OCI-LY3 (cell line): ENCODE data around the gene TANGO6.

Source experiments
- H2AFZ ChIP-seq: fragments of 200-600, 300-600 bp; shearing (Covaris generic); 2 replicates; pipeline ENCODE4 v1.6.0; 2014; ENCODE audit warnings: antibody characterized with exemption, low read depth, low read length
- H3K27ac ChIP-seq: fragments of 200-600, 300-600 bp; sonication (generic); 2 replicates; pipeline ENCODE4 v1.5.1; 2014; ENCODE audit warnings: mild to moderate bottlenecking, low read length, moderate library complexity, mixed read lengths
- H3K27me3 ChIP-seq: fragments of 200-600, 300-600 bp; sonication (generic); 2 replicates; pipeline ENCODE4 v1.6.1; 2014; ENCODE audit warnings: low read depth, low read length, mixed read lengths
- H3K36me3 ChIP-seq: fragments of 200-600, 300-600 bp; sonication (generic); replicated peaks from 2 replicates; pipeline ENCODE3; 2014; ENCODE audit warnings: low read depth, low read length, mixed read lengths
- H3K4me1 ChIP-seq: fragments of 300-600, 200-600 bp; sonication (generic); 2 replicates; pipeline ENCODE4 v1.6.1; 2014; ENCODE audit warnings: low read length, mixed read lengths
- H3K4me2 ChIP-seq: fragments of 200-600, 300-600 bp; sonication (generic); 2 replicates; pipeline ENCODE4 v1.6.1; 2014; ENCODE audit warnings: low read length, mixed read lengths
- H3K4me3 ChIP-seq: fragments of 300-600, 200-600 bp; sonication (generic); 2 replicates; pipeline ENCODE4 v1.5.1; 2014; ENCODE audit warnings: antibody characterized with exemption, mild to moderate bottlenecking, low read length, moderate library complexity
- H3K79me2 ChIP-seq: fragments of 300-600, 200-600 bp; shearing (Covaris generic); 2 replicates; pipeline ENCODE4 v1.6.1; 2014; ENCODE audit warnings: mild to moderate bottlenecking, low read length, mixed read lengths
- H3K9ac ChIP-seq: fragments of 300-600, 200-600 bp; shearing (Covaris generic); 2 replicates; pipeline ENCODE4 v1.6.0; 2014; ENCODE audit warnings: mild to moderate bottlenecking, low read length, moderate library complexity
- H3K9me3 ChIP-seq: fragments of 200-600, 300-600 bp; shearing (Covaris generic); 2 replicates; pipeline ENCODE4 v1.6.1; 2014; ENCODE audit warnings: low read length, mixed read lengths; ENCODE audit not compliant: insufficient read depth
- H4K20me1 ChIP-seq: fragments of 200-600, 300-600 bp; sonication (generic); 2 replicates; pipeline ENCODE4 v1.6.1; 2016; ENCODE audit warnings: low read length, mixed read lengths; ENCODE audit not compliant: insufficient read depth
- CTCF ChIP-seq: fragments of 200-600, 300-600 bp; sonication (generic); IDR thresholded peaks from 2 replicates; pipeline ENCODE4 v1.5.1; 2014; ENCODE audit warnings: antibody characterized with exemption, low read length, low read depth
- EZH2phosphoT487 ChIP-seq: fragments of 200-600 bp; shearing (Covaris generic); IDR thresholded peaks from 2 replicates; pipeline ENCODE4 v1.6.1; 2018; ENCODE audit warnings: antibody characterized with exemption, mixed run types, low read depth

The TANGO6 gene

DNA sequence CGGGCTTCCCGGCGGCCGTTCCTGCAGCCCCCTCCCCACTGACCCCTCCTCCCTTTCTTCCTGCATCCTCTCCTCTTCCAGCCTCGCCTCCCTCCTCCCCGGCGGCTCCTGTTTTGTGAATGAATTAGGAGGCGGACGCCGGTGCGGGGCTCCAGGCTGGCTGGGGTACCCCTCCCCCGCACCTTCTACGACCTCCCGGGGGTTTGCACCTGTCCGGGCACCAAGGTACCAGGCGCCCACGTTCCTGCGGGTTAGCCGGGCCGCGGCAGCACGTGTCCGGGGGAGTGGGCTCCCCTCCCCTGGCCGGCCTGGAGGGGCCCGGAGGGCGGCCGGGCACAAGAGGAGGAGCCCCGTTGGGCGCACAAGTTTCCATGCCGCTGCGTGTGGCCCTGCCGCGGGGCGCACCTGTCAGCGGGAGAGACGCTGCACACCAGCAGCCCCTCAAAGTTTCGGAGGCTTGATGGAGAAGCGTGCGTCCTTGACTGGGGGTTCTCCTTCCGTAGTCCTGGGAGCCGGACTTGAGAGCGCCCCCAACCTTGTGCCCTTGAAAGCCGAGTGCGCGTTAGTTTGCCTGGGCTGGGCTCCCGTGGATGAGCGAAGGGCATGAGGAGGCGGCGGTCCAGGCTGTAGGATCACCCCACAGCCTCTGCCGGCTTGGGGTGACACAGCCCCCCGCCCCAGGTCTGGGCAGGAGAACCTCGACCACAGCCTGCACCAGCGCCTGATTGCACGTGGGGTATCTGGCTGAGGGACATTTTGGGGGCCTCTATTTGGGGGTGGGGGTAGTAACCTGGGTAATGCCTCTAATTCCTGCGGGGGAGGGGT lies 263.4 kb downstream of the TANGO6 start:
- H3K9ac ChIP-seq: peak overlapping the region; percentile 56
- H2AFZ ChIP-seq: no peak overlapping the region
- H3K4me2 ChIP-seq: peak overlapping the region; percentile 97
- peak overlapping the region; percentile 76 for H3K4me3 ChIP-seq
- no peaks in the 10 kb centered on the region for H4K20me1 ChIP-seq
- no peak overlapping the region for H3K27ac ChIP-seq
- peaks cover 3% of the 10 kb centered on the region for H3K36me3 ChIP-seq
- H3K27me3 ChIP-seq: no peaks in the 10 kb centered on the region
- H3K9me3 ChIP-seq: no peaks in the 10 kb centered on the region
- TF ChIP-seq EZH2phosphoT487 (no peak), CTCF (no peak)
- no peaks in the 10 kb centered on the region for H3K79me2 ChIP-seq
- peaks cover 8% of the 10 kb centered on the region; the same call in 1 of the 2 replicates for H3K4me1 ChIP-seq

- Histone ChIP-seq H3K79me2 (no peaks in the 10 kb centered on the region), H3K4me2 (no peak overlapping the region), H3K27ac (no peak overlapping the region), H2AFZ (no peak overlapping the region), H3K27me3 (no peaks in the 10 kb centered on the region), H3K9me3 (no peaks in the 10 kb centered on the region), H3K4me1 (peaks cover 8% of the 10 kb centered on the region; the same call in 1 of the 2 replicates), H3K4me3 (no peak overlapping the region), H4K20me1 (peaks cover 2% of the 10 kb centered on the region; the same call in 1 of the 2 replicates), H3K36me3 (peaks cover 3% of the 10 kb centered on the region), H3K9ac (no peak overlapping the region)
- TF ChIP-seq CTCF: no peak
- no peak for TF ChIP-seq EZH2phosphoT487
These were observed 264.1 kb downstream of the TANGO6 start for GRCh38 chr16:69107316-69107962.

DNA sequence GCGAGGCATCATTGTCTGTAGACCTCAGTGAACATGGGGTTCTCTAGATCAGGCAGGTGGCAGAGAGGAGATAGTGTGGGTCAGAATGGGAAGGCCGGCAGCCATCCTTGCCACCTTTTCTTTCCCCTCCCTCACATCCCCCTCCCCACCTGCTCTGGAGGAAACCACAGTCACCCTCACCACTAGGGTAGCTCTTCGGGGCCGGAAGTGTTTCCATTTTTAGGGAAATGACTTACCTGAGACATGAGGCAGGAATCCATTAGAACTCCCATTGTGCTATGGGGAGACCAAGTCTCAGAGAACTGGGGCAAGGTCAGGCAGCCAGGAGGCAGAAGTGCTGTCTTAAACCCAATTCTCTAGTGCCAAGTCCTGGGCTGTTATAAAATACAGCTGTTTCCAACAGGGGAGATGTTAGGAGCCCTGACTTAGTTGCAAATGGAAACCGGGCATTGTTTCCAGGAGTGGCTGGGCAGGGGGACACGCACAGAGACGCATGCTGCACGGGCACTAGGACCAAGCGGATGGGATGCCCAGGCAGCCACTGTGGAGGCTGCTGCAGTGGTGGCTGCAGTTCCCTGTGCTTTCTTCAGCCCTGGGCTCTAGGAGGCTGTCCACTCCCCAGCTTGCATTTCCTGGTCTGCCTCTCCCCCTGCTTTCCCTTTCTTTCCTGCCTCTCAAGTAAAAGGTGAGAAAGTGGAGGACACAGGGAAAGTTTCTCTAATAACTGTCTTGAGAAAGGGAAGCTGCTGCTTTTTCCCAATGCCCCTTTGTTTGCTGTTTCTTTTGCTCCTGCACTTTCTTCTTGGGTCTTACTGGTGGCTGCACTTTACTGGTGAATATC lies 265.0 kb downstream of the TANGO6 start:
- Histone ChIP-seq H3K4me2 (no peak overlapping the region), H3K9me3 (no peaks in the 10 kb centered on the region), H4K20me1 (peaks cover 9% of the 10 kb centered on the region), H3K9ac (no peak overlapping the region), H3K4me1 (peaks cover 8% of the 10 kb centered on the region; the same call in 1 of the 2 replicates), H2AFZ (no peak overlapping the region), H3K79me2 (no peaks in the 10 kb centered on the region), H3K36me3 (peaks cover 3% of the 10 kb centered on the region), H3K4me3 (no peak overlapping the region), H3K27me3 (no peaks in the 10 kb centered on the region), H3K27ac (no peak overlapping the region)
- TF ChIP-seq EZH2phosphoT487: no peak
- TF ChIP-seq CTCF: no peak
